Epithelial cell of esophagus (primary cell): Measurements from ENCODE around the gene PTPN3.

ENCODE experiments used
- DNase-seq: peaks from one replicate; pipeline ENCODE4 v3.0.0; 2010; ENCODE audit warnings: low read depth
- H3K4me3 ChIP-seq: 2 replicates; pipeline ENCODE4 v1.5.1; 2011; ENCODE audit warnings: mild to moderate bottlenecking, low read length, control low read depth
- TF ChIP-seq, protein P1 (sequence below): IDR thresholded peaks from 2 replicates; pipeline ENCODE4 v1.5.1; 2011; ENCODE audit warnings: low read depth, mild to moderate bottlenecking, low read length, control low read depth, inconsistent platforms; ENCODE audit not compliant: insufficient read depth; ENCODE audit errors: missing control alignments

PTPN3 gene

GRCh38 chr9:109483744-109484429 lies 14.2 kb downstream of the PTPN3 start:
- DNase-seq: no peak
- H3K4me3 ChIP-seq: no peak overlapping the region
- TF ChIP-seq, protein P1, sequence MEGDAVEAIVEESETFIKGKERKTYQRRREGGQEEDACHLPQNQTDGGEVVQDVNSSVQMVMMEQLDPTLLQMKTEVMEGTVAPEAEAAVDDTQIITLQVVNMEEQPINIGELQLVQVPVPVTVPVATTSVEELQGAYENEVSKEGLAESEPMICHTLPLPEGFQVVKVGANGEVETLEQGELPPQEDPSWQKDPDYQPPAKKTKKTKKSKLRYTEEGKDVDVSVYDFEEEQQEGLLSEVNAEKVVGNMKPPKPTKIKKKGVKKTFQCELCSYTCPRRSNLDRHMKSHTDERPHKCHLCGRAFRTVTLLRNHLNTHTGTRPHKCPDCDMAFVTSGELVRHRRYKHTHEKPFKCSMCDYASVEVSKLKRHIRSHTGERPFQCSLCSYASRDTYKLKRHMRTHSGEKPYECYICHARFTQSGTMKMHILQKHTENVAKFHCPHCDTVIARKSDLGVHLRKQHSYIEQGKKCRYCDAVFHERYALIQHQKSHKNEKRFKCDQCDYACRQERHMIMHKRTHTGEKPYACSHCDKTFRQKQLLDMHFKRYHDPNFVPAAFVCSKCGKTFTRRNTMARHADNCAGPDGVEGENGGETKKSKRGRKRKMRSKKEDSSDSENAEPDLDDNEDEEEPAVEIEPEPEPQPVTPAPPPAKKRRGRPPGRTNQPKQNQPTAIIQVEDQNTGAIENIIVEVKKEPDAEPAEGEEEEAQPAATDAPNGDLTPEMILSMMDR: no peak

GRCh38 chr9:109482391-109482916 lies 15.7 kb downstream of the PTPN3 start:
- no peak for DNase-seq
- TF ChIP-seq, protein P1: no peak
- no peak overlapping the region for H3K4me3 ChIP-seq

- H3K4me3 ChIP-seq: no peak overlapping the region
- TF ChIP-seq, protein P1: no peak
- DNase-seq: no peak
Measured at GRCh38 chr9:109481856-109482255, 16.3 kb downstream of the PTPN3 start.

DNA sequence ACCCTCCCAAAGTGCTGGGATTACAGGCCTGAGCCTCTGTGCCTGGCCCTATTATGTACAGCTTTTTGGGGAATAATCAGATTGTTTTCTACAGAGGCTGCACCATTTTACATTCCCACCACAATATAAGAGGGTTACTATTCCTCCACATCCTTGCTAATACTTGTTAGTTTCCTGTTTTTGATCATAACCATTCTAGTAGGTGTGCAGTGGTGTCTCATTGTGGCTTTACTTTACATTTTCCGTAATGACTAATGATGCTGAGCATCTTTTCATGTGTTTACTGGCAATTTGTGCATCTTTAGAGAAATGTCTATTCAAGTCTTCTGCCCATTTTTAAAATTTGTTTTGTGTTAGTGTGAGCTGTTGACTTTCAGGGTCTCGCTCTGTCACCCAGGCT lies 18.3 kb downstream of the PTPN3 start:
- TF ChIP-seq, protein P1: no peak
- DNase-seq: no peak
- H3K4me3 ChIP-seq: no peak overlapping the region

DNA sequence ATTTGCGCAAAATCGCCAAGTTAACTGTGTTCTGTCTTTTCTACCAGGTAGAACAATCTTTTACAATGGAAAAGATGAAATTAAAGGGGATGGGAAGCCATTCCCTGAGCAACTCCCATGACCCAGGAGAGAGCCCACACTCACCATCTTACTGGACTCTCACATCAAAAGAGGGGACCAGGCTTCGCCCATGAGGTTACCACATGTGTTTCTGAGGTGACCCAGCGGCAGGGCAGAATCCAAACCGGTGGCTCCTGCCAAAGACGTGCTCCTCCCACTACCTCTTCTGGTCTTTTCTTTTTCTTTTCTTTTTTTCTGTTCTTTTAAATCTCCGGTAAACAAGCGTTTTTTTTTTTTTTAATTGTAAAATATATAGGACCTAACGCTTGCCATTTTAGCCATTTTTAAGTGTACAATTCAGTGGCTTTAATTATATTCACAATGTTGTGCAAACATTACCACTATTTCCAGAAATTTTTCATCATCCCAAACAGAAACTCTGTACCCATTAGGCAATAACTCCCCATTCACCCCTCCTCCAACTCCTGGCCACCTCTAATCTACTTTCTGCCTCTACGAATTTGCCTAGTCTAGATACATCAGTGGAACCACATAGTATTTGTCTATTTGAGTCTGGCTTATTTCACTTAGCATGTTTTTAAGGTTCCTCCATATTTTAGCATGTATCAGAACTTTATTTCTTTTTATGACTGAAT lies 19.3 kb downstream of the PTPN3 start:
- no peak for DNase-seq
- no peak overlapping the region for H3K4me3 ChIP-seq
- TF ChIP-seq, protein P1: no peak

DNA sequence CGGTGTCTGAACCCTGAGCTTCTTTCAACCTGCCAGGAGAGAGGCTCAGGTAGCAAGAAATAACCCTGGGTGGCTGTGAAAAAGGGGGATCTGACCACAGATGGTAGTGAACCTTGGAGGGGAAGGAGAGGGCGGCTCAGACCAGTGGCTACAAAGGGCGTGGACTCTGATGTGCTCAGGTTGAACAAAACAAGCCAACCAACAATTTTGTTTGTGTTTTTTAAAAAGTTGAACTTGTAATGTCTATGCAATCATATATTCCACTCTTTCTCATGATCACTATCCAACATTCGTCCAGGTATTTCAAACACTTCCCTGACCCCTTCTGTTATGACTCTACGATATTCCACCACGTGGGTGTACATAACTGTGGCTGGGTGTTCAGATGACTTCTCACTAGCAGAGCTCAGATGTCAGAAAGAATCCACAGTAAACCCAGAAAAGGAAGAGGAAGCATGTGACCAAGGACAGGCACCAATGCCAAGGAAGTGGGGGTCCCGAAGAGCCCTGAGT lies 20.0 kb downstream of the PTPN3 start:
- H3K4me3 ChIP-seq: no peak overlapping the region
- DNase-seq: no peak
- TF ChIP-seq, protein P1: no peak
